ENCODE results near the gene SMC1B. TPM values are rescaled to one million over a fixed set of nuclear protein-coding genes. Genes with fewer than 3 reads are reported as not detected.
A peak's percentile ranks its signal among the peaks of the same experiment; 100 is the strongest.
"Not testable (repeated sequence)": the region's sequence is repeated elsewhere in the genome, so short reads cannot be mapped to it uniquely, and the experiment has no call there.

Gene SMC1B
- total and polyA plus RNA-seq, 10 donors = 0.06 to 0.12 (median 0.10) TPM; not detected in 7

GRCh38 chr22:45329530-45329936 lies 83.9 kb downstream of the SMC1B start:
- Histone ChIP-seq H3K36me3 (peaks cover 0 to 96% (median 51%) of the 10 kb centered on the region in 6 donors), H3K4me3 (no peak overlapping the region), H3K27me3 (replicated peaks in 1 of 7) (no peaks in the 10 kb centered on the region), H3K27ac (no peak overlapping the region), H3K9me3 (no peaks in the 10 kb centered on the region), H3K4me1 (peaks cover 0 to 13% (median 3%) of the 10 kb centered on the region in 6 donors)
- 92 to 97% (median 93%) methylated on average over 10 to 12 of the region's 12 CpGs for WGBS, 5 donors
- DNase-seq = no peak
- TF ChIP-seq POLR2A (IDR thresholded peaks at IDR 0.05) (no peak), POLR2AphosphoS5 (IDR thresholded peaks at IDR 0.05) (no peak), CTCF (IDR thresholded peaks at IDR 0.05 in 8 of 11, conservative IDR thresholded peaks at IDR 0.05 in 3 of 11) (no peak)
- intact Hi-C loops (cut with DNase I; ENCODE audit: low total_unique reads) = no loop called here

- H3K9me3 ChIP-seq = no peaks in the 10 kb centered on the region
- peaks cover 0 to 9% (median 0%) of the 10 kb centered on the region in 6 donors for H3K4me1 ChIP-seq
- 65 to 81% (median 73%) methylated on average over 8 of the region's 8 CpGs for WGBS, 5 donors
- no peak for DNase-seq
- H3K27ac ChIP-seq = peak overlapping the region in 2 of 8 donors; percentile 7 to 26
- intact Hi-C loops (cut with DNase I; ENCODE audit: low total_unique reads) = no loop called here
- H3K36me3 ChIP-seq = peaks cover 0 to 96% (median 54%) of the 10 kb centered on the region in 6 donors
- no peaks in the 10 kb centered on the region for H3K27me3 ChIP-seq (replicated peaks in 1 of 7)
- no peak overlapping the region for H3K4me3 ChIP-seq
- TF ChIP-seq POLR2A (IDR thresholded peaks at IDR 0.05) = no peak
Measured at GRCh38 chr22:45328822-45329529, 84.4 kb downstream of the SMC1B start.

GRCh38 chr22:45328261-45328660 lies 85.1 kb downstream of the SMC1B start:
- peak overlapping the region in 2 of 8 donors; percentile 7 to 26 for H3K27ac ChIP-seq
- H3K9me3 ChIP-seq; DNase-seq; H3K4me3 ChIP-seq; H3K4me1 ChIP-seq; intact Hi-C loops (cut with DNase I; ENCODE audit: low total_unique reads); H3K27me3 ChIP-seq (replicated peaks in 1 of 7): not testable (repeated sequence)
- WGBS, 5 donors = 79 to 96% (median 93%) methylated on average over 4 to 8 of the region's 8 CpGs
- peaks cover 0 to 97% (median 61%) of the 10 kb centered on the region in 6 donors for H3K36me3 ChIP-seq

GRCh38 chr22:45324311-45324711 lies 89.1 kb downstream of the SMC1B start:
- H3K36me3 ChIP-seq = peaks cover 0 to 77% (median 36%) of the 10 kb centered on the region in 6 donors

More at GRCh38 chr22:45324311-45324711, 89.1 kb downstream of the SMC1B start:
- H3K27ac ChIP-seq = no peak overlapping the region
- no peaks in the 10 kb centered on the region for H3K9me3 ChIP-seq
- no peaks in the 10 kb centered on the region for H3K27me3 ChIP-seq (replicated peaks in 1 of 7)
- no peak overlapping the region for H3K4me3 ChIP-seq
- 92 to 96% (median 94%) methylated on average over 12 of the region's 12 CpGs for WGBS, 5 donors
- no peak for DNase-seq
- TF ChIP-seq CTCF (IDR thresholded peaks at IDR 0.05 in 8 of 11, conservative IDR thresholded peaks at IDR 0.05 in 3 of 11) (no peak), POLR2A (IDR thresholded peaks at IDR 0.05) (no peak), POLR2AphosphoS5 (IDR thresholded peaks at IDR 0.05) (no peak)
- H3K4me1 ChIP-seq = peaks cover 0 to 35% (median 15%) of the 10 kb centered on the region in 6 donors
- intact Hi-C loops (cut with DNase I; ENCODE audit: low total_unique reads) = no loop called here

All from spleen (tissue), 11 donors.